GM12878 (cell line): Measurements from ENCODE around the gene EBI3. TPM values are rescaled to one million over a fixed set of nuclear protein-coding genes. Genes with fewer than 3 reads are reported as not detected.

ENCODE experiments used
- ATAC-seq: fragments of 200-7000 bp; cut with Tn5 transposase; 3 replicates; pipeline ENCODE4 v1.9.1; 2020; ENCODE audit warnings: mild to moderate bottlenecking, moderate library complexity
- BruUV-seq: library from RNA; stranded (reverse); fragments of 400-500 nt; replicated peaks from 2 replicates; lab custom pipeline; 2021; lab: Mats Ljungman, UMichigan
- CTCF ChIA-PET: fragments of 300-600 bp; sonication (Branson Sonifier 250); formaldehyde crosslinking; extraction: SDS; loops from one replicate; lab custom pipeline; 2021; ENCODE audit warnings: inconsistent platforms; lab: Yijun Ruan, JAX
- POLR2A ChIA-PET: fragments of 350-600 bp; formaldehyde crosslinking; extraction: SDS; loops from one replicate; lab custom pipeline; 2021; ENCODE audit warnings: inconsistent platforms; lab: Charles Lee
- RAD21 ChIA-PET: fragments of 300-600 bp; sonication (Branson Sonifier 250); formaldehyde crosslinking; loops from one replicate; lab custom pipeline; 2023; ENCODE audit warnings: antibody characterized with exemption; ENCODE audit not compliant: unreplicated experiment; lab: Charles Lee
- SMC1A ChIA-PET: fragments of 300-600 bp; sonication (Branson Sonifier 250); formaldehyde crosslinking; loops from one replicate; lab custom pipeline; 2023; ENCODE audit not compliant: unreplicated experiment, uncharacterized antibody; lab: Charles Lee
- DNase-seq: peaks from one replicate; pipeline ENCODE4 v3.0.0-alpha.2; 2011; ENCODE audit warnings: low read depth, low spot score
- FAIRE-seq: peaks from 3 replicates; lab custom pipeline; 2011; peaks lifted over from hg19 to GRCh38; lab: Jason Lieb, UNC
- H2AFZ ChIP-seq: 2 replicates; pipeline ENCODE4 v1.6.0; 2011; ENCODE audit warnings: low read depth, low read length, control low read depth; ENCODE audit not compliant: control insufficient read depth
- H3K27ac ChIP-seq: 2 replicates; pipeline ENCODE4 v1.5.1; 2011; ENCODE audit warnings: control low read depth; ENCODE audit not compliant: control insufficient read depth, insufficient read depth
- H3K27me3 ChIP-seq, 2 experiments: replicated peaks in 1 of 2; 2 replicates each; pipeline versions ENCODE4 v1.6.0 to v1.6.1; 2011; ENCODE audit warnings: low read length in 1 of 2; ENCODE audit not compliant: control insufficient read depth in 2 of 2, insufficient read depth in 2 of 2
- H3K36me3 ChIP-seq, 2 experiments: 2 replicates each; pipeline ENCODE4 v1.5.1; 2011; ENCODE audit warnings: low read length in 1 of 2; ENCODE audit not compliant: control insufficient read depth in 2 of 2, insufficient read depth in 2 of 2
- H3K4me1 ChIP-seq: 2 replicates; pipeline ENCODE4 v1.6.1; 2011; ENCODE audit warnings: mild to moderate bottlenecking, low read length, moderate library complexity, mixed read lengths; ENCODE audit not compliant: control insufficient read depth, insufficient read depth
- H3K4me2 ChIP-seq: 2 replicates; pipeline ENCODE4 v1.6.0; 2011; ENCODE audit warnings: control low read depth; ENCODE audit not compliant: control insufficient read depth, insufficient read depth
- H3K4me3 ChIP-seq: fragments of 200-600 bp; sonication (generic); 2 replicates; pipeline ENCODE4 v1.5.1; 2016
- H3K79me2 ChIP-seq: 2 replicates; pipeline ENCODE4 v1.6.0; 2011; ENCODE audit warnings: low read length; ENCODE audit not compliant: control insufficient read depth, insufficient read depth
- H3K9ac ChIP-seq: 2 replicates; pipeline ENCODE4 v1.8.0; 2011; ENCODE audit warnings: low read length, control low read depth, mixed read lengths; ENCODE audit not compliant: control insufficient read depth, insufficient read depth
- H3K9me3 ChIP-seq: replicated peaks from 3 replicates; pipeline ENCODE4 v1.5.1; 2011; ENCODE audit warnings: mild to moderate bottlenecking, low read length; ENCODE audit not compliant: control insufficient read depth, insufficient read depth
- H4K20me1 ChIP-seq: 2 replicates; pipeline ENCODE4 v1.6.0; 2011; ENCODE audit not compliant: control insufficient read depth, insufficient read depth
- CREB1 ChIP-seq: IDR thresholded peaks from 2 replicates; pipeline ENCODE4 v1.6.1; 2012; ENCODE audit warnings: low read depth, mild to moderate bottlenecking, inconsistent platforms
- EP300 ChIP-seq, 2 experiments: fragments of 150-350 bp in 1 of 2; IDR thresholded peaks; 2 replicates each; pipeline ENCODE4 v1.6.1; 2011 to 2012; ENCODE audit warnings: low read depth in 2 of 2, low read length in 2 of 2, borderline replicate concordance in 1 of 2, improper control_type of control experiment in 1 of 2, inconsistent platforms in 1 of 2; ENCODE audit not compliant: control insufficient read depth in 1 of 2
- JUNB ChIP-seq: IDR thresholded peaks from 2 replicates; pipeline ENCODE4 v1.6.1; 2016; ENCODE audit warnings: antibody characterized with exemption, mild to moderate bottlenecking
- SIN3A ChIP-seq: IDR thresholded peaks from 2 replicates; pipeline ENCODE4 v1.6.1; 2012; ENCODE audit warnings: low read depth, low read length, improper control_type of control experiment
- SREBF1 ChIP-seq: IDR thresholded peaks from 2 replicates; pipeline ENCODE4 v1.6.1; 2012; ENCODE audit warnings: mild to moderate bottlenecking, low read length
- WGBS: methylation state at CpG from one replicate; pipeline ENCODE4 v1.1.6; 2016; ENCODE audit warnings: low lambda C conversion rate; ENCODE audit not compliant: insufficient replicate concordance, insufficient coverage; ENCODE audit errors: missing lambda C conversion rate; 5-methylcytosine and 5-hydroxymethylcytosine counted together
- in situ Hi-C: fragments of 300-500 bp; cut with MboI; formaldehyde crosslinking; loops from 9 replicates; pipeline ENCODE4 v1.14.3; 2018; ENCODE audit warnings: mixed read lengths
- intact Hi-C: fragments of 100-400 bp; cut with micrococcal nuclease; formaldehyde crosslinking; loops from one replicate; pipeline ENCODE4 v1.14.2; 2022; ENCODE audit not compliant: unreplicated experiment
- polyA plus RNA-seq, 11 experiments: library from polyadenylated mRNA; depleted of rRNA in 4 of 11; unstranded in 6 of 11; stranded (reverse) in 5 of 11; fragments of >200 nt; fragmentation: Nextera tagmentation in 4 of 11; fragmentation: Illumina TruSeq in 1 of 11; extraction: Ambion mirVana in 4 of 11; extraction: Trizol in 1 of 11; gene quantifications; 1 replicate in 1 of 11; 2 replicates in 10 of 11; pipeline versions ENCODE4 v1.2.1 to v1.2.3, GENCODE V29; 2011 to 2016; ENCODE audit warnings: inconsistent platforms in 2 of 11, missing spikeins in 2 of 11, low read depth in 1 of 11
- total RNA-seq, 4 experiments: library from RNA; depleted of rRNA in 3 of 4; stranded (reverse); fragments of >200 nt in 3 of 4; fragmentation: Illumina TruSeq in 1 of 4; extraction: Trizol in 1 of 4; gene quantifications; 2 replicates each; pipeline versions ENCODE4 v1.2.1 to v1.2.3, GENCODE V29; 2013 to 2021
- TF ChIP-seq, protein P1 (sequence below), 3 experiments: IDR thresholded peaks in 2 of 3; conservative IDR thresholded peaks in 1 of 3; 2 replicates each; pipeline ENCODE4 v1.5.1; 2011; ENCODE audit warnings: low read depth in 3 of 3, low read length in 3 of 3, mild to moderate bottlenecking in 3 of 3, control low read depth in 2 of 3, moderate library complexity in 2 of 3, inconsistent platforms in 1 of 3, mixed read lengths in 1 of 3; ENCODE audit not compliant: control insufficient read depth in 2 of 3, insufficient read depth in 1 of 3; ENCODE audit errors: extremely low read depth in 1 of 3

EBI3 gene
- total and polyA plus RNA-seq, 10 of the 15 experiments (the other 5 are each of a cell fraction or from before 2014, with no cell fraction given), result 22.0 to 288 (median 186) TPM

DNA sequence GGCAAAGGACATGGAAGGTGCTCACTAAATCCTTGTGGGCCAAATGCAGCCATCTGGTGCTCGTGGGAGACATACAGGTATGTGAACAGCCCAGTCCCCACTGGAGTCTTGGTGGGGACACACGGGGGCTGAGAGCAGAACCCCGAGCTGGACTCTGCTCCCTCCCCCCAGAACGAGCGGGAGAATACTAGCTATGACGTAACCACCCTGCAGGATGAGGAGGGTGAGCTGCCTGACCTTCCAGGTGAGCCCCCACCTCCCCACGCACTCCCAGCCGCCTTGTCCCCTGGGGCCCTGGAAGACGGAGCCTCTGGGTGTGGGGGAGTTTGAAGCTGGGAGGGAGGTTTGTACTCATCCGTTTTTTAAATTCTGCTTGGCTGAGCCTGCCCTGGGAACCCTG is 13.5 kb upstream of the EBI3 start:
- ChIA-PET CTCF (interaction anchor here (1.1 to 1.2 kb wide), 2 partner anchors 9 to 107 kb away, joined by 3 to 4 read pairs; no protein-coding TSS in a partner anchor), POLR2A (interaction anchor here (1.1 kb wide), 1 partner anchor 14 kb away, joined by 7 read pairs; the partner anchor contains the start of gene EBI3), RAD21 (no interaction called here), SMC1A (no interaction called here)
- H3K4me1 ChIP-seq, result peaks cover 12% of the 10 kb centered on the region
- in situ Hi-C loops, result no loop called here
- H3K27ac ChIP-seq, result no peak overlapping the region
- H3K36me3 ChIP-seq, result no peaks in the 10 kb centered on the region
- H3K9ac ChIP-seq, result no peak overlapping the region
- TF ChIP-seq CREB1 (no peak), SIN3A (no peak), SREBF1 (no peak), EP300 (IDR thresholded peaks at IDR 0.05; ENCODE audit: borderline replicate concordance in 1 of 2, control insufficient read depth in 1 of 2, low read depth in 2 of 2, low read length in 2 of 2) (no peak), JUNB (no peak)
- TF ChIP-seq, protein P1, sequence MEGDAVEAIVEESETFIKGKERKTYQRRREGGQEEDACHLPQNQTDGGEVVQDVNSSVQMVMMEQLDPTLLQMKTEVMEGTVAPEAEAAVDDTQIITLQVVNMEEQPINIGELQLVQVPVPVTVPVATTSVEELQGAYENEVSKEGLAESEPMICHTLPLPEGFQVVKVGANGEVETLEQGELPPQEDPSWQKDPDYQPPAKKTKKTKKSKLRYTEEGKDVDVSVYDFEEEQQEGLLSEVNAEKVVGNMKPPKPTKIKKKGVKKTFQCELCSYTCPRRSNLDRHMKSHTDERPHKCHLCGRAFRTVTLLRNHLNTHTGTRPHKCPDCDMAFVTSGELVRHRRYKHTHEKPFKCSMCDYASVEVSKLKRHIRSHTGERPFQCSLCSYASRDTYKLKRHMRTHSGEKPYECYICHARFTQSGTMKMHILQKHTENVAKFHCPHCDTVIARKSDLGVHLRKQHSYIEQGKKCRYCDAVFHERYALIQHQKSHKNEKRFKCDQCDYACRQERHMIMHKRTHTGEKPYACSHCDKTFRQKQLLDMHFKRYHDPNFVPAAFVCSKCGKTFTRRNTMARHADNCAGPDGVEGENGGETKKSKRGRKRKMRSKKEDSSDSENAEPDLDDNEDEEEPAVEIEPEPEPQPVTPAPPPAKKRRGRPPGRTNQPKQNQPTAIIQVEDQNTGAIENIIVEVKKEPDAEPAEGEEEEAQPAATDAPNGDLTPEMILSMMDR (IDR thresholded peaks at IDR 0.05 in 2 of 3, conservative IDR thresholded peaks at IDR 0.05 in 1 of 3; ENCODE audit: control insufficient read depth in 2 of 3, extremely low read depth in 1 of 3, insufficient read depth in 1 of 3, low read depth in 3 of 3, low read length in 3 of 3), result no peak
- no peak overlapping the region for H3K4me2 ChIP-seq
- intact Hi-C loops, result loop anchor here (2.0 kb wide), 1 partner anchor 13 kb away; the partner anchor contains the start of gene EBI3
- DNase-seq, result no peak
- 63% methylated on average over 10 of the region's 10 CpGs for whole genome bisulfite sequencing
- H4K20me1 ChIP-seq, result no peaks in the 10 kb centered on the region
- no peak overlapping the region for H2AFZ ChIP-seq
- no peak for FAIRE-seq
- BruUV-seq, result no TSS peak
- H3K4me3 ChIP-seq, result no peak overlapping the region
- H3K9me3 ChIP-seq, result no peaks in the 10 kb centered on the region; the same call in 2 of the 3 replicates
- H3K27me3 ChIP-seq, result no peaks in the 10 kb centered on the region
- H3K79me2 ChIP-seq, result no peaks in the 10 kb centered on the region
- no peak for ATAC-seq
